Measurements from ENCODE around the gene UGT1A8.

Gene UGT1A8

DNA sequence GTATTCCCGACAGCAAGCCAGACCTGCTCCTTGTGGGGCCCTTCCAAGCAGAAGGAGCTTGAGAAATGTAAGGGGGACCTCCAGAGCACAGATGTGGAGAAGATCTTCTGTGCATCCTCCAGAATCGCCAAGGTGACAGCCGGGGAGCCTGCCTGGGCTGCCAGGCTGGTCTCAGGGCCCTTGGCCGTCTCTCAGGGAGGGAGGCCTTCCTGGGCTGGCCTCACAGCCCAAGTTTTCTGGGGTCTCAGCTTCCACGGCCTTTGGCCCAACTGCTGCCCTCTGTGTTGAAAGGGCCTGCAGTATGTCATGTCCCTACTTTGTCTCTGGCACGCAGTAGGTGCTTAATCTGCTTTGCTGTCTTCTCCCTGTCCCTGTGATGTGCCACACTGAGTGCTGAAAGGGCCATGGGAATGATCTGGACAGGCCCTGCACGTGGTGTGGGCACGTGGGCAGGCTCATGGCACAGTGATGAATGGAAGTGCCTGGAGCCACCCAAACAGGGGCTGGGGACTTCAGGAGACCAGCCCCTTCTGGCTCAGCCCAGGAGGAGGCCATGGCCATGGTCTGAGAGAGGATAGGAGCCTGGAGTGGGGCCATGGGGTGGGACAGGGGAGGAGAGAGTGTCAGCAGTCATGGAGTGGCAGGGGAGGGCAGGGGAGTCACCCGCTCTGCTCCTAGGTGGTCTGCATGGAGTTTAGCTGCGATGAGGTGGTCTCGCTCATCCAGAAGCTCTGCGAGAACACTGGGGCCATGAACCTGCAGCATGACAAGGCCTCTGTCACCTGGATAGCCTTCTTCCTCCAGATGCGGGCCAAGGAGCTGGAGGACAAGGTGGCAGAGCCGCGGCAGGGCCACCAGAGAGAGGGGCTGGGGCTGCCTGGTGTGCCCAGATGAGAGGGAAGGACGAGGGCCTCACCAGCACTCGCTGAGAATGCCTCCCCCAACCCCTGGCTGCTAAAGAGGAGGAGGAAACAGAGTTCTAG, 201.5 kb downstream of the UGT1A8 start:
- no peak for DNase-seq (ENCODE audit: low read depth in 2 of 2)

DNA sequence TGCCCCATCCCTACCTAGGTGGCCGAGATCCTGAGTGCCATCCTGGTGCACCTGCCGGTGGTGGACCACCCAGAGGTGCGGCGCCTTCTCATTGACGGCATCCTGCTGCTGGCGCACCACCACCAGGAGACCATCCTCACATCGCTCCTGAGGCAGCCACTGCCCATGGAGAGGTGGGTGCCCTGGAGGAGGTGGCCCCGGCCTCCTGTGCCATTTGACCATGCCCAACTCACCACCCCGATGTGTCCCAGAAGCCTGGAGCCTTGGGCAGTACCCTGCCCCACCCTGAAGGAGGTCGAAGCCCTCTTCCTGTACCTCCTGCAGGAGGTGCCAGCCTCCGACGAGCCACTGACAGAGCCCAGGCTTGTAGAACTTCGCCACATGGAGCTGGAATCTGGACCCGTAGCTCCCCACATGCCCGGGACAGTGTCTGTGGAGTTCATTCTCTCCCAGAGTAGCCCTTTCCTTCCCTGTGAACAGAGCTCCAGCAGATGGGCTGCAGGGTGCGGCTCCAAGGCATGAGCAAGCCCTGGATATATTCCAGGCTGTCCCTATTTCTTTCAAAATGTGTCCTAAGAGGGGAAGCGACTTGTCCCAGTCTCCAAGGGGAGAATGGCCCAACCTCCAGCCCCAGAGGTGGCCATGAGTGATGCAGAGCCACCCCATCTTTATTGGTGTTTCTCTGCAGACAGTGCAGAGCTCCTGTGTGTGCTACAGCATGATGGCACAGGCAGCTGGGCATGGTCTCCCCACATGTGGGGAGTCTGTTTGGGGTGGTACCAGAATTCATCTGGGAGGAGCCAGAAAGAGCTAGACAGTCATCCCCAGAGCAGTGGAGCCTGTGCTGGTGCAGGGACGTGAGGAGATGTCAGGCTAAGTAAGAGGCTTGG, 202.7 kb downstream of the UGT1A8 start:
- DNase-seq (ENCODE audit: low read depth in 2 of 2) = no peak

DNA sequence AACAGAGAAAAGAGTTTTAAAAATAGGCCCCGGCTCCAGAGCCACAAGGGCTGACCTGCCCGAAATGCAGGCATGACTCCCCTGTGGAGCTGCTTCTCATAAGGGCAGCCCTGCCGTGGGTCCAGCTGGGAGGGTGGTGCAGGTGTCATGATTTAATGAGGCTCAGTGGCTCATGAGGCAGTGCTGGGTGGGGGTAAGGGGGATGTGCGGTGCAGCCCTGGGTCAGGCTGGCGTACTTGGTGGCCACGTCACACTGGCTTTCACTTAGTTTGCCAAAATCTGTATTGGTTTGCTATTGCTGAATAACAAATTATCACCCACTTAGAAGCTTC, 203.3 kb downstream of the UGT1A8 start:
- no peak for DNase-seq (ENCODE audit: low read depth in 2 of 2)

DNA sequence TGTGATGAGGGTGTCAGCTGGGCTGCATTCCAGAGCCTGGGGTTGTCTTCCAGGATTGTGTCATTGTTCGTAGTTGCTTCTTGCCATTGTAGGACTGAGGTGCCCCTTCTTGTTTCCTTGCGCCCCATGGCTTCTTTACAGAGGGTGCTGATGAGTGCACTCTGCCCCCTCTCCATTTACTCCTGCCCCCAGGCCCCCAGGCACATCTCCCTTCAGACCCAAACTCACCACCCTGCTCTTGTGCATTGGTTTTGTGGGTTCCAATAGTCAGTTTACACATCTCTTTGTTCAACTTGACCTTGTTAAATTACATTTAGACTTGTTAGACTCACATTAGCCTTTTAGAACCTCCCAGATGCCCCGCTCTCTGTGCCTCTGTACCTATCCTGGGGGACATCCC, 203.8 kb downstream of the UGT1A8 start:
- no peak for DNase-seq (ENCODE audit: low read depth in 2 of 2)

DNA sequence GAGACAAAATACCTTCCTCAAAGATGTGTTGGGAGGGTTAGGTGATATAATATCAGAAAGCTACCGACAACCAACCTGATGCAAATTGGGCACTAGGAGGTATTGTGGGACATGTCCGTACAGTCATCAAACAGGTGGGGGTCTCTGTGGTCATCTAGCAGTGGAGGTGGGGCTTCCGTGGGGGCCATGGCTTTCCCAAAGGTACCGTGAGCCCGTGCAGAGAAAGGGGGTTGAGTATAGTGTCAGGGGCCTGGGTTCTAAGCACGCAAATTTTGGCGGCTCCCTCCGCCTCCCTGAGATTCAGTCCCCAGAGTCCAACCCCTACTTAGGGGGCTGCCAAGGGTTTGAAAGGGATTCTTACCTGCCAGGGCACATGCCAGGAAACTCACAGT, 204.3 kb downstream of the UGT1A8 start:
- no peak for DNase-seq (ENCODE audit: low read depth in 2 of 2)

DNA sequence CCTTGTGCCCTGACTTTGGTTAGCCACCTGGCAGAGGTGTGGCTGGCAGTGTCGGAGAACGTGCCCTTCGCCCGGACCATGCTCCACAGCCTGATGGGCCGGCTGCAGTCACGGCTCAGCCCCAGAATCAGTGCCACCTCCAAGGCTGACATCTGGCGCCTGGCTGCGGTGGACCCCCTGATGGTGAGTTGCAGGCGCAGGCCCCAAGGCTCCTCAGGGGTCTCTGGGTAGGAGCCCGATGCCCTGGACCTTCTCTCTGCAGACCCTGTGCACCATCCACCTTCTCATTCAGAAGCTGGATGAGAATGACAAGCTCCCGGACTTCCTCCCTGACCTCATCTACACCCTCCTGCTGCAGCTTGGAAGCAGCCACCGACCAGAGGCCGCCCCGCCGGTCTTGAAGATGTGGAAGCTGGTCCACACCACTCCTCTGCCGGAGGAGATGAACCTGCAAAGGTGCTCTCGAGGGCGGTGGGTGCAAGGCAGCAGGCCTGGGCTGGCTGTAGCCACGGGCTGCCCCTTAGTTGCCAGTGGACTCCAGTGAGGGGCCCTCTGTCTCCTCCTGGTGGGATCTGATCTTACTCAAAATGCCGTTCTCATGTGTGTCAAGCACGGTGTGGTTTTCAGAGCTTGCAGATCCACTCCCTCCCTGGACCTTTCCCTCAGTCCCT, 204.8 kb downstream of the UGT1A8 start:
- no peak for DNase-seq (ENCODE audit: low read depth in 2 of 2)
